GM19372 (cell line): ENCODE results near the gene IFNGR2.

Experiments used
- ATAC-seq: cut with Tn5 transposase; IDR thresholded peaks from one replicate; pipeline ENCODE4 v1.9.1; 2021; ENCODE audit warnings: mild to moderate bottlenecking, low read depth, moderate library complexity; ENCODE audit not compliant: unreplicated experiment

Gene IFNGR2

GRCh38 chr21:33479679-33480480 is 76.7 kb downstream of the IFNGR2 start, which contains the start of gene TMEM50B:
TMEM50B (minus strand) TSS chr21:33479974; CDS start chr21:33468885, 11,089 bp downstream.
- peak; percentile 87 for ATAC-seq

- ATAC-seq, result no peak
These were observed 77.4 kb downstream of the IFNGR2 start for GRCh38 chr21:33480481-33481103.

GRCh38 chr21:33481314-33481943 is 78.2 kb downstream of the IFNGR2 start:
- ATAC-seq, result no peak
